PFSK-1 (cell line): ENCODE results near the gene LMX1A.

Experiments used
- POLR2AphosphoS5 ChIP-seq: IDR thresholded peaks from 2 replicates; pipeline ENCODE4 v1.6.1; 2012; ENCODE audit warnings: low read depth, mild to moderate bottlenecking, control low read depth, low read length, moderate library complexity
- SIN3A ChIP-seq: IDR thresholded peaks from 2 replicates; pipeline ENCODE4 v1.6.1; 2012; ENCODE audit warnings: mild to moderate bottlenecking, low read length, moderate library complexity, borderline replicate concordance; ENCODE audit not compliant: insufficient read depth
- TF ChIP-seq, protein P1 (sequence below), 2 experiments: IDR thresholded peaks; 2 replicates each; pipeline versions ENCODE4 v1.6.1 to v1.8.0; 2011 to 2012; ENCODE audit warnings: low read depth in 2 of 2, low read length in 2 of 2, control low read depth in 1 of 2, inconsistent platforms in 1 of 2, mild to moderate bottlenecking in 1 of 2, moderate library complexity in 1 of 2; ENCODE audit not compliant: insufficient read depth in 1 of 2

- TF ChIP-seq POLR2AphosphoS5 (no peak), SIN3A (no peak)
- TF ChIP-seq, protein P1, sequence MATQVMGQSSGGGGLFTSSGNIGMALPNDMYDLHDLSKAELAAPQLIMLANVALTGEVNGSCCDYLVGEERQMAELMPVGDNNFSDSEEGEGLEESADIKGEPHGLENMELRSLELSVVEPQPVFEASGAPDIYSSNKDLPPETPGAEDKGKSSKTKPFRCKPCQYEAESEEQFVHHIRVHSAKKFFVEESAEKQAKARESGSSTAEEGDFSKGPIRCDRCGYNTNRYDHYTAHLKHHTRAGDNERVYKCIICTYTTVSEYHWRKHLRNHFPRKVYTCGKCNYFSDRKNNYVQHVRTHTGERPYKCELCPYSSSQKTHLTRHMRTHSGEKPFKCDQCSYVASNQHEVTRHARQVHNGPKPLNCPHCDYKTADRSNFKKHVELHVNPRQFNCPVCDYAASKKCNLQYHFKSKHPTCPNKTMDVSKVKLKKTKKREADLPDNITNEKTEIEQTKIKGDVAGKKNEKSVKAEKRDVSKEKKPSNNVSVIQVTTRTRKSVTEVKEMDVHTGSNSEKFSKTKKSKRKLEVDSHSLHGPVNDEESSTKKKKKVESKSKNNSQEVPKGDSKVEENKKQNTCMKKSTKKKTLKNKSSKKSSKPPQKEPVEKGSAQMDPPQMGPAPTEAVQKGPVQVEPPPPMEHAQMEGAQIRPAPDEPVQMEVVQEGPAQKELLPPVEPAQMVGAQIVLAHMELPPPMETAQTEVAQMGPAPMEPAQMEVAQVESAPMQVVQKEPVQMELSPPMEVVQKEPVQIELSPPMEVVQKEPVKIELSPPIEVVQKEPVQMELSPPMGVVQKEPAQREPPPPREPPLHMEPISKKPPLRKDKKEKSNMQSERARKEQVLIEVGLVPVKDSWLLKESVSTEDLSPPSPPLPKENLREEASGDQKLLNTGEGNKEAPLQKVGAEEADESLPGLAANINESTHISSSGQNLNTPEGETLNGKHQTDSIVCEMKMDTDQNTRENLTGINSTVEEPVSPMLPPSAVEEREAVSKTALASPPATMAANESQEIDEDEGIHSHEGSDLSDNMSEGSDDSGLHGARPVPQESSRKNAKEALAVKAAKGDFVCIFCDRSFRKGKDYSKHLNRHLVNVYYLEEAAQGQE (IDR thresholded peaks at IDR 0.05; ENCODE audit: insufficient read depth in 1 of 2, low read depth in 2 of 2, low read length in 2 of 2): no peak
Observed at GRCh38 chr1:165174491-165174890, 182.0 kb downstream of the LMX1A start.
